Omental fat pad (tissue), 4 donors: Measurements from ENCODE around the gene GUCY2D. TPM values are rescaled to one million over a fixed set of nuclear protein-coding genes. Genes with fewer than 3 reads are reported as not detected.

Experiments
- ATAC-seq: fragments of 150-250 bp; one replicate; pipeline ENCODE4 v1.9.1; 2016; ENCODE audit warnings: mild to moderate bottlenecking, moderate library complexity; ENCODE audit not compliant: low FRiP score
- DNase-seq: peaks from one replicate; pipeline ENCODE4 v3.0.0-alpha.2; 2019; ENCODE audit warnings: low spot score
- CTCF ChIP-seq, 3 donors: fragments of 450-650 bp; IDR thresholded peaks; one replicate each; pipeline ENCODE4 v1.5.1; 2016 to 2017; ENCODE audit warnings: antibody characterized with exemption in 3 of 3, mild to moderate bottlenecking in 3 of 3, moderate library complexity in 2 of 3
- total RNA-seq, 4 donors: library from RNA; depleted of rRNA; stranded (reverse); fragments of >200 nt; gene quantifications; one replicate each; pipeline ENCODE4 v1.1.0, GENCODE V29; 2016

GUCY2D gene
- total RNA-seq, 4 donors from 2014 or later = 0.09 to 0.12 TPM; not detected in 2

- ATAC-seq (no peak), DNase-seq (no peak)
- no peak for TF ChIP-seq CTCF (IDR thresholded peaks at IDR 0.05)
Observed at GRCh38 chr17:8012045-8012580, 9.7 kb downstream of the GUCY2D start.

GRCh38 chr17:8012996-8013640, 10.7 kb downstream of the GUCY2D start:
- ATAC-seq (no peak), DNase-seq (no peak)
- TF ChIP-seq CTCF (IDR thresholded peaks at IDR 0.05) = no peak

GRCh38 chr17:8013731-8014557, 11.5 kb downstream of the GUCY2D start:
- DNase-seq = no peak
- TF ChIP-seq CTCF (IDR thresholded peaks at IDR 0.05) = no peak
- ATAC-seq = no peak

- no peak for DNase-seq
- ATAC-seq = no peak
- no peak for TF ChIP-seq CTCF (IDR thresholded peaks at IDR 0.05)
Observed at GRCh38 chr17:8014558-8014850, 12.1 kb downstream of the GUCY2D start.

- ATAC-seq = peak; percentile 5
- no peak for TF ChIP-seq CTCF (IDR thresholded peaks at IDR 0.05)
- no peak for DNase-seq
Observed at GRCh38 chr17:8015236-8015956, 13.0 kb downstream of the GUCY2D start.

- DNase-seq = no peak
- peak; percentile 49 for ATAC-seq
- no peak for TF ChIP-seq CTCF (IDR thresholded peaks at IDR 0.05)
Observed at GRCh38 chr17:8015957-8016631, 13.7 kb downstream of the GUCY2D start.
